ENCODE data around the gene CEP162. TPM values are rescaled to one million over a fixed set of nuclear protein-coding genes. Genes with fewer than 3 reads are reported as not detected.
A peak's percentile ranks its signal among the peaks of the same experiment; 100 is the strongest.

CEP162 gene
- total and polyA plus RNA-seq, 10 of the 15 experiments (the other 5 are each of a cell fraction or from before 2014, with no cell fraction given), result 2.7 to 7.9 (median 4.5) TPM

DNA sequence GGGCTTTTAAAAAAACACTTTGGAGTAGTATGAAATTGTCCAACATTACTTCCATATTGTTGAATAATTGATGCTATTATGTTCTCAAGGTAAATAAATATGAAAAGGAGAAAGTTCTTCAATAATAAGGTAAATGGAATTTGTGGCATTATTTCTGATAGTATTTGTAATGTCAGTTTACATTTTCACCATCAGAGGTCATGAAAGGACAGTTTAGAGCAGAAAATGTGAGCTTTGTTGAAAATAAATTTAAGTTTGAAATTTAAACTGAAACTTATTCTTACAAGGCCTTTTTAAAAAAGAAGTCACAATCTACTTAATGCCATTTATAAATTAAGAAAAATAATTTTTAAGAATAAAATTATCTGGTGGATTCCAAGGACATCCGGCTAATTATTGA, 15.8 kb upstream of the CEP162 start:
- Histone ChIP-seq H3K9ac (ENCODE audit: control insufficient read depth, insufficient read depth, low read length) (no peak overlapping the region), H3K27ac (ENCODE audit: control insufficient read depth, insufficient read depth) (no peak overlapping the region), H3K79me2 (ENCODE audit: control insufficient read depth, insufficient read depth, low read length) (no peaks in the 10 kb centered on the region), H3K4me2 (ENCODE audit: control insufficient read depth, insufficient read depth) (no peak overlapping the region), H3K4me1 (ENCODE audit: control insufficient read depth, insufficient read depth, low read length) (no peaks in the 10 kb centered on the region), H3K27me3 (replicated peaks in 1 of 2; ENCODE audit: control insufficient read depth in 2 of 2, insufficient read depth in 2 of 2, low read length in 1 of 2) (no peaks in the 10 kb centered on the region), H3K4me3 (no peak overlapping the region), H3K9me3 (replicated peaks; ENCODE audit: control insufficient read depth, insufficient read depth, low read length) (no peaks in the 10 kb centered on the region), H3K36me3 (ENCODE audit: control insufficient read depth in 2 of 2, insufficient read depth in 2 of 2, low read length in 1 of 2) (no peaks in the 10 kb centered on the region), H2AFZ (ENCODE audit: control insufficient read depth, low read depth, low read length) (no peak overlapping the region), H4K20me1 (ENCODE audit: control insufficient read depth, insufficient read depth) (no peaks in the 10 kb centered on the region)
- 97% methylated on average over 1 of the region's 1 CpG for WGBS (ENCODE audit: insufficient coverage, insufficient replicate concordance, low lambda C conversion rate, missing lambda C conversion rate)
- peak; percentile 20; the same call in 1 of the 2 replicates for TF ChIP-seq RAD21 (IDR thresholded peaks at IDR 0.05; ENCODE audit: insufficient read depth, low read depth, low read length)
- TF ChIP-seq, protein P1, sequence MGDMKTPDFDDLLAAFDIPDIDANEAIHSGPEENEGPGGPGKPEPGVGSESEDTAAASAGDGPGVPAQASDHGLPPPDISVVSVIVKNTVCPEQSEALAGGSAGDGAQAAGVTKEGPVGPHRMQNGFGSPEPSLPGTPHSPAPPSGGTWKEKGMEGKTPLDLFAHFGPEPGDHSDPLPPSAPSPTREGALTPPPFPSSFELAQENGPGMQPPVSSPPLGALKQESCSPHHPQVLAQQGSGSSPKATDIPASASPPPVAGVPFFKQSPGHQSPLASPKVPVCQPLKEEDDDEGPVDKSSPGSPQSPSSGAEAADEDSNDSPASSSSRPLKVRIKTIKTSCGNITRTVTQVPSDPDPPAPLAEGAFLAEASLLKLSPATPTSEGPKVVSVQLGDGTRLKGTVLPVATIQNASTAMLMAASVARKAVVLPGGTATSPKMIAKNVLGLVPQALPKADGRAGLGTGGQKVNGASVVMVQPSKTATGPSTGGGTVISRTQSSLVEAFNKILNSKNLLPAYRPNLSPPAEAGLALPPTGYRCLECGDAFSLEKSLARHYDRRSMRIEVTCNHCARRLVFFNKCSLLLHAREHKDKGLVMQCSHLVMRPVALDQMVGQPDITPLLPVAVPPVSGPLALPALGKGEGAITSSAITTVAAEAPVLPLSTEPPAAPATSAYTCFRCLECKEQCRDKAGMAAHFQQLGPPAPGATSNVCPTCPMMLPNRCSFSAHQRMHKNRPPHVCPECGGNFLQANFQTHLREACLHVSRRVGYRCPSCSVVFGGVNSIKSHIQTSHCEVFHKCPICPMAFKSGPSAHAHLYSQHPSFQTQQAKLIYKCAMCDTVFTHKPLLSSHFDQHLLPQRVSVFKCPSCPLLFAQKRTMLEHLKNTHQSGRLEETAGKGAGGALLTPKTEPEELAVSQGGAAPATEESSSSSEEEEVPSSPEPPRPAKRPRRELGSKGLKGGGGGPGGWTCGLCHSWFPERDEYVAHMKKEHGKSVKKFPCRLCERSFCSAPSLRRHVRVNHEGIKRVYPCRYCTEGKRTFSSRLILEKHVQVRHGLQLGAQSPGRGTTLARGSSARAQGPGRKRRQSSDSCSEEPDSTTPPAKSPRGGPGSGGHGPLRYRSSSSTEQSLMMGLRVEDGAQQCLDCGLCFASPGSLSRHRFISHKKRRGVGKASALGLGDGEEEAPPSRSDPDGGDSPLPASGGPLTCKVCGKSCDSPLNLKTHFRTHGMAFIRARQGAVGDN (IDR thresholded peaks at IDR 0.05), result no peak
- TF ChIP-seq, protein P2, sequence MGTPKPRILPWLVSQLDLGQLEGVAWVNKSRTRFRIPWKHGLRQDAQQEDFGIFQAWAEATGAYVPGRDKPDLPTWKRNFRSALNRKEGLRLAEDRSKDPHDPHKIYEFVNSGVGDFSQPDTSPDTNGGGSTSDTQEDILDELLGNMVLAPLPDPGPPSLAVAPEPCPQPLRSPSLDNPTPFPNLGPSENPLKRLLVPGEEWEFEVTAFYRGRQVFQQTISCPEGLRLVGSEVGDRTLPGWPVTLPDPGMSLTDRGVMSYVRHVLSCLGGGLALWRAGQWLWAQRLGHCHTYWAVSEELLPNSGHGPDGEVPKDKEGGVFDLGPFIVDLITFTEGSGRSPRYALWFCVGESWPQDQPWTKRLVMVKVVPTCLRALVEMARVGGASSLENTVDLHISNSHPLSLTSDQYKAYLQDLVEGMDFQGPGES (IDR thresholded peaks at IDR 0.05), result no peak
- no peak for TF ChIP-seq NRF1 (conservative IDR thresholded peaks at IDR 0.05; ENCODE audit: low read depth, low read length)
- no peak for TF ChIP-seq RFX5 (IDR thresholded peaks at IDR 0.05; ENCODE audit: low read depth, low read length)
- no peak for TF ChIP-seq EGR1 (IDR thresholded peaks at IDR 0.05; ENCODE audit: borderline replicate concordance in 1 of 2, low read depth in 2 of 2, low read length in 2 of 2)
- TF ChIP-seq PAX5 (IDR thresholded peaks at IDR 0.05; ENCODE audit: borderline replicate concordance, low read depth, low read length), result no peak
- ChIA-PET SMC1A (ENCODE audit: uncharacterized antibody, unreplicated experiment) (interaction anchor here (1.2 to 2.9 kb wide), 5 partner anchors 9 to 1080 kb away, joined by 3 to 12 read pairs (median 4); partner anchors contain the start of gene CEP162), CTCF (interaction anchor here (0.7 to 2.5 kb wide), 4 partner anchors 15 to 535 kb away, joined by 3 to 11 read pairs (median 4); partner anchors contain the start of gene CEP162), POLR2A (no interaction called here), RAD21 (ENCODE audit: unreplicated experiment) (no interaction called here)
- DNase-seq (ENCODE audit: low read depth, low spot score) (no peak), ATAC-seq (no peak), FAIRE-seq (no peak)
- BruUV-seq (replicated peaks), result no TSS peak
- in situ Hi-C loops (cut with MboI) (no loop called here), intact Hi-C loops (cut with micrococcal nuclease; ENCODE audit: unreplicated experiment) (no loop called here)
